SKM-1 treated with dmso at 0.1 percent for 144 hours (cell line): ENCODE results near the gene EIF2AK3.
"Not testable (repeated sequence)": the region's sequence is repeated elsewhere in the genome, so short reads cannot be mapped to it uniquely, and the experiment has no call there.

Experiments used
- DNase-seq: peaks from one replicate; lab custom pipeline; 2025; ENCODE audit not compliant: unreplicated experiment; lab: John Stamatoyannopoulos, UW

Gene EIF2AK3

DNA sequence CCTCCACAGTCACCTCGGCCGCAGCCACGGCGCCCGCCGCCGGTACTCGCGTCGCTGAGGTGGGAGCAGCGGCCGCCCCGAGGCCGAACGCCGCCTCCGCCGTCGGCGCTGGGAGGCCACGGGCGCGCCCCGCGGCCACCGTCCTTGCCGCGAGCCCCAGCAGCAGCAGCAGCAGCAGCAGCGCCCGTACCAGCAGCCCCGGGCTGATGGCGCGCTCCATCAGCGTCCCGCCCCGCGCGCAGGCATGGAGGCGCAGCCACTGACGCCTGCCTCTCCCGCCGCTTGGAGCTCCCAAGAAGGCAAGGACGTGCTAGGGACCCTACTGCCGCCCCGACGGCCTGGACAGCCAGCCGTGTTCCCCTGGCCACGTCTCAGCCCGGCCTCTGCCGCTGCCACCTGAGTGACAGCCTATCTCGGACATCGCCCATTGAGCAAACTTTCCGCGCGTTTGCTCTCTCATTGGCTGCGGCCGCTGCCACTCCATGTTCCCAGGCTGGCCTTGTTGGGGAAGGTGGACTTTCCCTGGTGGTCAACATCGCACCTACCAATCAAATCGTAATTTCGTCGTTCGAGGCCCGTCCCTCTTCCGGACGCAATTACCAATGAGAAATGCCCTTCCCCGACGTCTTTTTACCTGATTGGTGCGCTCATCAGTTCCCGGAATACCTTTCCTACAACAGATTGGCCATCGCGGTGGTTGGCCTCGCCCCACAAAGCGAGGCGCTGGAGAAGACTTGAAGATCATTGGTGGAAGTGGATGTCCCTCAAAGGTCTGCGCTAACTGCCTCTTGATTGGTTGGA, at the start of gene EIF2AK3:
Gene EIF2AK3 (minus strand): TSS at position 410 of the 801 bp plus-strand sequence. CDS start 190 bp downstream, at position 220.
- DNase-seq = peak; percentile 100

DNA sequence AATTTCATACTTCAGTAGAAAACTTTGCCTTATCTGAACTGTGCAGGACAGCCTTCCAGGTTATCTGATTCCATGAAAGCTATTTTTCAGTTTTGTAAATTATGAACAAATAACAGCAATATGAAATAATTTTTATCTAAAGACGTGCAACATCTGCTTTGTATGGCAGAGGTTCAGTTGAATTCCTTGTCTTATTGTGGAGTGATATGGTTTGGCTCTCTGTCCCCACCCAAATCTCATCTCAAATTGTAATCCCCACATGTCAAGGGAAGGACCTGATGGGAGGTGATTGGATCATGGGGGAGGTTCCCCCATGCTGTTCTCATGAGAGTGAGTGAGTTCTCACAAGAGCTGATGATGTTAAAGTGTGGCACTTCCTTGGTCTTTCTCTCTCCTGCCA, 46.1 kb upstream of the EIF2AK3 start:
- DNase-seq = no peak

DNA sequence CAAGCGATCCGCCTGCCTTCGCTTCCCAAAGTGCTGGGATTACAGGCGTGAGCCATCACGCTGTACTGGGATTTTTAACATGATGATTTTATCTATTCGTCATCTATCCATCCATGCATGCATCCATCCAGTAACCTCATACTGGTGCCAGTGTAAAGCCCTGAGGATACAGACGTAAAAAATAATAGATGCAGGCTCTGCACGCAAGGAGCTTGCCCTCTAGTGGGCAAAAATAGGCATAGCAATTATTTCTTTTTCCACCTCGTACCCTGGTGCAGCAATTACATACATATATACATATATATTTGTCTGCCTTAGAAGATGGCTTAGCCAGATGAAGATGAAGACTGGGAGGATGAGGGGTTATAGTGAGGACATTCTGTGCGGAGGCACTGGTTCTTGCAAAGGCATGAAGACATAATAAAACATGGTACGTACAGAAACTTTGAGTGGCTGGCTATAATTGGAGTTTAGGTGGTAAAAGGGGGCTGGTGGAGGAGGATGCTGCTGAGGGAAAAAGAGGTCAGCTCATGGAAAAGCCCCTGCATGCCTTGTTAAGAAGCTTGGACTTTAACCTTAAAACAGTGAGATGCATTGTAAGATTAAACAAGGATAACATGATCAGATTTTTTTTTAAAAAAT, 44.6 kb upstream of the EIF2AK3 start:
- DNase-seq = peak; percentile 68

DNA sequence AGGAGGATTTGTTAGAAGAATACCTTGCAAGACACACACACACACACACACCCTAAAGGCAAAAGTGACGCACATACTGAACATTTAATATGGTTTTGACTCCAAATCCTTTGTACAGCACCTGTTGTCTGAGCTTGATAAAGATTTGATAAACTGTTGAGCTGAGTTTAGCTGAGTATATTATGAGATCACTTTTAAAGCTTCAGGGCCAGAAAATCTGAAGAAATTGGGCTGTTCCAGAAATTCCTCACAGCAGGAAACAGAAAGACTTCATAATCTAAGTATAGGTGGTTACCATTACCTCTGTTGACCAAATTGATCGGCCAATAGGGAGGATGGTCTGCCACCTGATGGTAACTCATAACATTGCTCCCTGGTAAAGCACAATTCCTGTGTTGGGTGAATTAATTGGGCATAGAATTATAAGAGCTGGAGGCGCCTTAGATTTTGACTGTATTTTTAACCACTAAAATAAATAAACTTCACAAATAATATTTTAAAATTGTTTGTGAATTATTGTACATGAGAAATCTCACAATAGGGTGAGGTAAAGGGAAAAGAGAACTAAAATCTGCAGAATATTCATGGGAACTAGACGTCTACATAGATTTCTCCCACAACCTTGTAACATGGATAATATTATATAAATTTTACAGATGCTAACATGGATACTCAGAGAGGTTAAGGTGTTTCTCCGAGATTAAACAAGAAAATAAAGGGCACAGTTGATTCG, 42.4 kb upstream of the EIF2AK3 start:
- peak; percentile 13 for DNase-seq

DNA sequence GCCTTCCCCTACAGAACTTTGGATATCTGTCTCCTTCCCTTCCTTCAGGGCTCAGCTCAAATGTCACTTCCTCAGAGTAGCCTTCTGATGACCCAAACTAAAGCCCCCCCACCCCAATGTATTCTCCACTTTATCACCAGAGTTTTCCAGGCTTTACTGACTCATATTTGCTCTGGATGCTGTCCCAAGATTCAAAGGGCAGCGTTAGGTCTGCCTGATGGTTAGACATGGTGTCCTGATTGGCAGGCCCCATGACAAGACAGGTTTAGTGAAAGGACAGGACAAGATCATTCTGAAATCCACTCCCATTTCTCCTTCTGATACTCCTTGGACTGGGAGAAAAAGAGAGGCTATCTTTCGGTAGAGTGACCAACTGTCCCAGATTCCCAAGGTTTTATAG, 41.6 kb upstream of the EIF2AK3 start:
- no peak for DNase-seq

DNA sequence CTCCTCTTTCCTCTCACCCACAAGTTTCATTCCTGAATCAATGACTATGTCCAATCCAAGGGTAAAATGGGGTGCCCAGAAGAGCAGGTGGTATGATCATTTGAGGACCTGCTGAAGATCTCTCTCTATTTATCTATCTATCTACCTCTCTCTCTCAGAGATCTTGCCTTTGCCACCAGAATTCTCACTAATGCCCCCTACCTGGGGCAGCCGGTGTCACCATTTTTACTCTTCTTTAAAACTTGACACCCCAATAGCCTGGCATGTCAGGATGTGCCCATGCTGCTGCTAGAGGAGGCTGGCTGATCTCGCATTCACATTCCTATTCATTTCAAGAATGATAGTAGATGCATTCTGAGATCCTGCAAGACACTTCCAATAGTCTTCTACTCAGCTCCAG, 40.0 kb upstream of the EIF2AK3 start:
- DNase-seq = no peak

DNA sequence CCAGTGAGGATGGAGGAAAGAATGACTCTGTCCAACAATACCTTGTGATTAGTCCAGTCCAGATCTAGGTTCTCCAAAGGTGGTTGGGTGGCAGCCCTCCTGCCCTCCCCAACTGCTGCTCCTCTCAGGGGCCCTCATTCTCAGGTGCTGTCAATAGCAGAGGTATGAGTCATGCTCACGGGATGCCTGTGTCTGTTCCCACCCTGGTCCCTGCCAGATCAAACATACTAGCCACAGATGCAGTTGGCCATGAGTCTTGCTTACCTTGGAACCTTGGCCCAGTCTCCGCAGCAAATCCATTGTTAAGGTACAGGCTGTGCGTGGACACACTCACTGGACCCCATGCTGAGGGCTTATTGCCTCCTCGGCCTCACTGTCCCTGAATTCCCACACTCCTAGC, 39.3 kb upstream of the EIF2AK3 start:
- DNase-seq = no peak

DNA sequence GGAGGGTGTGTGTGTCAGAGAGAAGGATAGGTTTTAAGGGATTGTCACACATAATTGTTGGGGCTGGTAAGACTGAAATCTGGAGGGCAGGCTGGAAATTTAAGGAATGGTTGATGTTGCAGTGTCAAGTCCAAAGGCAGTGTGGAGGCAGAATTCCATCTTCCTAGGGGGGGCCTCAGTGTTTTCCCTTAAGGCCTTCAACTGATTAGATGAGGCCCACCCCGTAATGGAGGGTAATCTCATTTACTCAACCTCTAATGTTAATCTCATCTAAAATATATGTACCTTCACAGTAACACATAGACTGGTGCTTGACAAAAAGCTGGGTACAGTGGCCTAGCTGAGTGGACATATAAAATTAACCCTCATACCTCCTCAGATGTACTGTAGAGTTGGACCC, 33.4 kb upstream of the EIF2AK3 start:
- no peak for DNase-seq

DNA sequence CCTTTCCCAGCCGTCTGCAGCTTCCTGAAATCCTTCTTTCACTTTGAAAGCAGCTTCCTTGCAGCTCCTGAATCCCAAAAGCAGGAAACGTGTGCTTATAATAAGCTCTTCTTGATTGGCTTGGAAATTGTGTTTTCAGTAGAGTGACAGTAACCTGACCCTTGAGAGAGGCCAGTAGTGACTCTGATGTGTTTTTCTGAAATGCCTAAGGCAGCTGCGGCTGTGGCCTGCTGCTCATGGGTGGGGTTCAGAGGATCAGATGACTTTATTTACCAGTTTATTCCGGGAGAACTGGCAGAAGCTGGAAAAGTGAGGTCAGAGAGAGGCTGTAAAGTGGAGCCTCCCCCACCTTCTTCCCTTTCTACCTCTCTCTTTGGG, 32.3 kb upstream of the EIF2AK3 start:
- DNase-seq = no peak

DNA sequence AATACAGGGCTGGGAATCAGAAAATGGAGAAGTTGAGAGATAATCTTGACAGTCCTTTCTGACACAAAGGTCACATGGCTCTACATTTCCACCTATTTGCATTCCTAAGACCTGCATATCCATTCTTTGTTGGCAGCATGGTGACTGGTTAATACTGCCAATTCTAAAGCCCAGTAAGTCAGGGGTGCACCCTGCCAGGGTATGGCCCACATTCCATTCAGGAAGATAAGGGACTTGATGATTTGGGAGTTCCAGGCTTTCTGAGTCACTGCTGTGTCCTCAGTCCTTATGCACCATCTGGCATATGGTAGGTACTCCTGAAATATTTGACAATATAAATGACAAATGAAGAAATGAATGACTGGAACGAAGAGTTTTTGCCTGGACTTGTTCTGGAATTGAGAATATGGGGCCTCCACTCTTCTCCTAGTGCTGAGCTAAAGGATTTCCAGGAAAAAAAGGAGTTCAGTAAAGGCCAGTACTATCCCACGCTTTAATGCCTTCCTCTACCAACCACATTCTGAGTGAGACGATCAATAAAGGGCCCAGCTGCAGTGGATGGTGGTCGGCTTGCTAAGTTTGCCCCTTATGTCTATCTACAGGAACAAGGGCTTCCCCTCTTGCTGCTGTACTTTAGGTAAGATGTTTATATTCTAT, 31.7 kb upstream of the EIF2AK3 start:
- no peak for DNase-seq

DNA sequence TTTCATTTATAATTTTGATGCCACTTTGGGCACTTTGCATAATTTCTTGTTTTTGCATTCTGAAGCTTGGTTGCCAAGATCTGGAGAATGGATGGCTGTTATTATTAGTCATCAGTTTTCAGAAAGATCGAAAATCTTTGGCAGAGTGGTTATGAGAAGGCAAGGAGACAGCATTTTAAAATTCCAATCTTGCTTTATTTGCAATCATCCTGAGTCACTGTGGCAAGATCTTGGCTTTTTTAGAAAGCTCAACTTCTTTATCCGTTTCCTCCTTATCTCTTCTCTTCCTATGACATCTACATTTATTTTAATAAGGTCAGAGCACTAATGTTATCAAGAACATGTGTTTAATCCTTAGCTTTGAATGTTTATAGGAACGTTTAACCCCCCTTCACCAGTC, 31.1 kb upstream of the EIF2AK3 start:
- DNase-seq = no peak

DNA sequence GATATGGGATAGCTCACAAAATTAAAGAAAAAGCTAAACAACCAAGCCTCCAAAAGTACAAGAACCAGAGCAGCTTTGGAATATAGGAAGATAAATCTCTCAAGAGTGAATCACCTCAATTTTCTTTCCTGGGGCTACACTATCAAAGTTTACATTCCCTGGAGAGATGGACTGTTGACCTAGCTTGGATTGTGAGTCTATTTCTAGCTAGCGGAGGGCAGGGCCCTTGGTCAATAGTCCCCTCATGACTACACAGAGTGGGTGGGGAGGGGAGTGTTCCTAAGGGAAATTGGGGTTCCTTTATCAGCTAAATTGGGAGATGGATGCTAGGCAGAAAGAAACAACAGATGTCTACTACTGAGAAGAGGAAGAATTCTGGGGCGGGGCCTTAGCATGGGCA, 29.9 kb upstream of the EIF2AK3 start:
- DNase-seq = no peak

DNA sequence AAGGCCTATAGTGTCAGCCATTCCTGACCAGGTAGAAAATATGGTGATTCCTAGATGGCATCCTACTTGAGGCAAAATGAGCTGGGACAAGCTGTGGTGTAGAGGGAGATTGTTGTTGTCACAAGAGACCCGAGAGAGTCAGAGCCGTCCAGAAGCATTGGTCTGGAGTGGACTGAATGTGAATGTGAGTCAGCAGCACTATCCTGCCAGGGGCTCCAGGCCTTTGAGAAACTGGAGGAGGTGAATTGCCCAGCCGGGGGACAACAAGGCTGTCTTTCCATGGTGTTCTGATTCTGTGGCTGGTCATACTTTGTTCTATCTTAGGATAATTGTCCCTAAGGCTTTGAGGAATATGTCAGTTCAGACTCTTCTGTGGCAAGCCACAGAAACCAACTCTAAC, 29.4 kb upstream of the EIF2AK3 start:
- no peak for DNase-seq

DNA sequence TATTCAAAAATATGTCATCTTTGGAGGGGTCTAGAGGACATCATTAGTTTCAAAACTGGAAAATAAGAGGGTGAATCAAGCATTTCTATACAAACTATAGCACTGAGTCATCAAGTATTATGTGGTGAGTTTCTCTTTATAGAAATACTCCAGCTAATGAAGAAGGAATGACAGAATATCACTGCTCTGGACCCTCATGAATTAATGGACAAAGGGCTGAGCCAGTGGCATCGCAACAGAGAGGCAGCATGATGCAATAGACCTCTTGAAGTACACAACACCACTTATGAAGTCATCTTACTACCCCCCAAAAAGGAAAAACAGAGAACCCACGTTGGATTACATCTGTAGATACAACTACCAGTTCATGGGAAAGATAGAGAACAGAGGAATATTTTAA, 27.4 kb upstream of the EIF2AK3 start:
- no peak for DNase-seq

DNA sequence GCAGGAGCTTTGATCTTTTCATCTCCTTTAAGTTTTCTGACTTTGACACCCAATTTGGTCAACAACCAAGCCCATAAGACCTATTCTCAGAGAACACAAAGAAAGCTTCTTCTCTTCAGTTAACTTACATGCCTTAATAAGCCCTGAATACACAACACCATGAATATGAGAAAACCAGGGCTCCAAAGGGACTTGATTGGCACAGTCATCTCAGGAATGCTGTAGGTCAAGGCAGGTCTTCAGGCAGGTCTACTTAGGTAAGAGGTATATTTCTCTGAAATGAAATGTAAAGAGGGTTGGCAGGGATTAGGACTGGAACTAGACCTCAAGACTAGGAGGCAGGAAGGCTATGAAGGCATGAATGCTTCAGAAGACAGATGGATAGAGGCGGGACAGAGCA, 24.4 kb upstream of the EIF2AK3 start:
- DNase-seq = no peak

DNA sequence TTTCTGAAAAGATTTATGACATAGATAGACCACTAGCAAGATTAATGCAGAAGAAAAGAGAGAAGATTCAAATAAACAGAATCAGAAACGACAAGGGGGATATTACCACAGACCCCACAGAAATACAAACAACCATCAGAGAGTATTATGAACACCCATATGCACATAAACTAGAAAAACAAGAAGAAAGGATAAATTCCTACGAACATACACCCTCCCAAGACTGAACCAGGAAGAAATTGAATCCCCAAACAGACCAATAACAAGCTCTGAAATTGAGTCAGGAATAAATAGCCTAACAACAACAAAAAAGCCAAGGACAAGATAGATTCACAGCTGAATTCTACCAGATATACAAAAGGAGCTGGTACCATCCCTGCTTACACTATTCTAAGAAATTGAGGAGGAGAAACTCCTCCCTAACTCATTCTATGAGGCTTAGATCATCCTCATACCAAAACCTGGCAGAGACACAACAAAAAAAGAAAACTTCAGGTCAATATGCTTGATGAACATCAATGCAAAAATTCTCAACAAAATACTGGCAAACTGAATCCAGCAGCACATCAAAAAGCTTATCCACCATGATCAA, 18.1 kb upstream of the EIF2AK3 start:
- not testable (repeated sequence) for DNase-seq

DNA sequence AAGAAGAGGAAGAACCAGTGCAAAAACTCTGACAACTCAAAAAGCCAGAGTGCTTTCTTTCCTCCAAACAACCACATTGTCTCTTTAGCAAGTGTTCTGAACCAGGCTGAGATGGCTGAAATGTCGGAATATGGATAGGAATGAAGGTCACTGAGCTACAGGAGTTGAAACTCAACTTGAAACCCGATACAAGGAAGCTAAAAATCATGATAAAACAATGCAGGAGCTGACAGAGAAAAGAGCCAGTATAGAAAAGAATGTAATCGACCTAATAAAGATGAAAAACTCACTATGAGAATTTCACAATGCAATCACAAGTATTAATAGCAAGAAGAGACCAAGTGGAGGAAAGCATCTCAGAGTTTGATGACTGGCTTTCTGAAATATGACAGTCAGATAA, 15.0 kb upstream of the EIF2AK3 start:
- DNase-seq = no peak

DNA sequence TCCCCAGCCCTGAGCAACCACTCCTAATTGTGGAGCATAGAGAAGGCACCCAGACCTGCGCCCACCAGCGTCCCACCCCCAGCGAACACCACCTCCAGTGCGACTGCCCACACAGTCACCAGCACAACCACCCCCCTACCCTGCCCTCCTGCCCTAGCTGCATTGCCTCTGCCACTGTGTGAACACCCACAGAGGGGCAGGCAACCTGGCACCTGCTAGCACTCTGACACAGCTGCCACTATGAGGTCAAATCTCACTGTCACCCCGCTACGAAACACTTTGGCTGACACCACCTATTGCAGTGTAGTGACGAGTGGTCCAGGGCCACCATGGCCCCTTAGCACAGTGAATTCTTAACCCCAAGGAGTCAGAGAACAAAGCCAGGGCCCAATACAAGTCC, 14.1 kb upstream of the EIF2AK3 start:
- DNase-seq = no peak

DNA sequence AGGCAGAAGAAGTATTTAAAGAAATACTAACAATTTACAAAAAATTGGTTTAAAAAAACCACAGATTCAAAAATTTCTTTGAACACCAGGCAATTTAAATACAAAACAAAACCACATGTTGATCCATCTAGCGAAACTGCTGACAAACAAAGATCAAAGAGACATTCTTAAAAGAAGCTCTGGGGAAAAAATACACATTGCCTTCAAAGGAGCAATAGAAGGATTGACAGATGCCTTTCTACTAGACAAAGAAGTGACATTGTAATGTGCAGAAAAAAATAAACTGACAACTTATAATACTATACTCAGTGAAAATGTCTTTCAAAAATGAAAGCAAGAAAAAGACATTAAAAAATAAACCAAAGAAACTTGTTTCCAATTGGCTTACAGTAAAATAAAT, 12.6 kb upstream of the EIF2AK3 start:
- DNase-seq = no peak

DNA sequence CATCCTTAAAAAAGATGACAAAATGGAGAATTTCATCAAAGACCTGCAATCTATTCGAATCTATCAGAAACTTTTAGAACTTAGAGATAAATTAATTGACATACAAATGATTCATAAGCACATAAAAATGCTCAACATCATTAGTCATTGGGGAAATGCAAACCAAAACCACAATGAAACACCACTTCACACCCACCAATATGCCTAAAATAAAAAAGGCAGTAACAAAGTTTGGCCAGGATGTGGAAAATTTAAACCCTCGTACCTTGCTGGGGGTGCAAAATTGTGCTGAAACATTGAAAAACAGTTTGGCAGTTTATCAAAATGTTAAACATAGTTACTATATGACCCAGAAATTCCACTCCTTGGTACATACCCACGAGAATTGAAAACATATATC, 11.5 kb upstream of the EIF2AK3 start:
- DNase-seq = no peak

DNA sequence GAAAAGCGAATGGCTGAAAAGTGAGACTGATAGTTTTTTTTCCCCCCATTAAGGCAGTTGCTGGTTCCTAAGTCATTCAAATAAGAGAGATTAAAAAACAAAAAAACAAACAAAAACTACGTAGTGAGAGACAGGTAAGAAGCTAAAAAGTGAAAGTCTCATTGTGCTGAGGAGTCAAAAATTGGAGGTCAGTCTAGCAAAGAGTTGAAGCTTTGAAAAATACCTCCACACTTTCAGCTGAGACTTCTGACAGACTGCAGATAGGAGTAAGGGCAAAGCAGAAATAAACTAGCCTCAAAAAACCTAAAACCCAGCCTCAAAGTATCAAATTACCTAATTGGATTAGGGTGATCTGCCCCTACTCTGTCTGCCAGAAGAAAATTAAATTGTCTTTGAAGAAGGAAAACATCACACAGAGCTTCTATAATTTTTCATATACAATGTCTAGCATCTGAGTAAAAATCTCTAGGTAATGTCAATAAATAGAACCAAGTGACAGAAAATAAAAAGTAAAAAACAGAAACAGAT, 10.9 kb upstream of the EIF2AK3 start:
- no peak for DNase-seq
